ENCODE results near the gene CEP250. TPM values are rescaled to one million over a fixed set of nuclear protein-coding genes. Genes with fewer than 3 reads are reported as not detected.

Gene CEP250
- total RNA-seq, 2 experiments from 2014 or later, result 31.6 to 74.4 TPM

- no TSS peak for BruUV-seq (replicated peaks)
- CTCF ChIA-PET (ENCODE audit: unreplicated experiment), result no interaction called here
- H3K4me2 ChIP-seq (ENCODE audit: low read length), result no peak overlapping the region
Measured at GRCh38 chr20:35559042-35559693, 103.8 kb downstream of the CEP250 start.

GRCh38 chr20:35560105-35560511 is 104.7 kb downstream of the CEP250 start:
- Histone ChIP-seq H3K36me3 (ENCODE audit: insufficient read depth, low read length) (peaks cover 31% of the 10 kb centered on the region; the same call in 1 of the 2 replicates), H3K4me1 (ENCODE audit: insufficient read depth, low read length, poor library complexity, severe bottlenecking) (peaks cover 13% of the 10 kb centered on the region)

More at GRCh38 chr20:35559042-35559693, 103.8 kb downstream of the CEP250 start:
- H3K27ac ChIP-seq (ENCODE audit: low read depth, low read length, poor library complexity, severe bottlenecking), result no peak overlapping the region
- intact Hi-C loops (cut with micrococcal nuclease; ENCODE audit: unreplicated experiment), result no loop called here
- no peak for DNase-seq (ENCODE audit: low spot score)
- H3K4me3 ChIP-seq (ENCODE audit: low read depth, low read length, poor library complexity, severe bottlenecking), result no peak overlapping the region
- no peaks in the 10 kb centered on the region for H3K9me3 ChIP-seq (ENCODE audit: low read length)
- no peak for TF ChIP-seq CTCF (conservative IDR thresholded peaks at IDR 0.05; ENCODE audit: low read length)
- no peak for TF ChIP-seq EZH2phosphoT487 (IDR thresholded peaks at IDR 0.05; ENCODE audit: borderline replicate concordance, low read depth, low read length)
- H2AFZ ChIP-seq (ENCODE audit: low read length), result no peak overlapping the region
- no peaks in the 10 kb centered on the region for H3K9me2 ChIP-seq (ENCODE audit: insufficient read depth, low read length)
- H3K4me1 ChIP-seq (ENCODE audit: insufficient read depth, low read length, poor library complexity, severe bottlenecking), result peaks cover 13% of the 10 kb centered on the region
- H3K79me2 ChIP-seq (ENCODE audit: insufficient read depth, low read depth, low read length), result no peaks in the 10 kb centered on the region
- no peaks in the 10 kb centered on the region for H4K20me1 ChIP-seq (ENCODE audit: insufficient read depth, low read length)
- peaks cover 40% of the 10 kb centered on the region for H3K36me3 ChIP-seq (ENCODE audit: insufficient read depth, low read length)
- POLR2A ChIA-PET, result no interaction called here

More at GRCh38 chr20:35560105-35560511, 104.7 kb downstream of the CEP250 start:
- POLR2A ChIA-PET, result no interaction called here
- intact Hi-C loops (cut with micrococcal nuclease; ENCODE audit: unreplicated experiment), result loop anchor here (10.0 kb wide), 1 partner anchor 105 kb away; the partner anchor contains the start of genes CPNE1 and RBM12
- TF ChIP-seq CTCF (conservative IDR thresholded peaks at IDR 0.05; ENCODE audit: low read length) (no peak), EZH2phosphoT487 (IDR thresholded peaks at IDR 0.05; ENCODE audit: borderline replicate concordance, low read depth, low read length) (no peak)
- Histone ChIP-seq H2AFZ (ENCODE audit: low read length) (no peak overlapping the region), H4K20me1 (ENCODE audit: insufficient read depth, low read length) (no peaks in the 10 kb centered on the region), H3K9me2 (ENCODE audit: insufficient read depth, low read length) (no peaks in the 10 kb centered on the region), H3K27ac (ENCODE audit: low read depth, low read length, poor library complexity, severe bottlenecking) (no peak overlapping the region), H3K9me3 (ENCODE audit: low read length) (no peaks in the 10 kb centered on the region), H3K4me2 (ENCODE audit: low read length) (no peak overlapping the region), H3K4me3 (ENCODE audit: low read depth, low read length, poor library complexity, severe bottlenecking) (no peak overlapping the region), H3K79me2 (ENCODE audit: insufficient read depth, low read depth, low read length) (no peaks in the 10 kb centered on the region)
- BruUV-seq (replicated peaks), result no TSS peak
- CTCF ChIA-PET (ENCODE audit: unreplicated experiment), result interaction anchor here (0.6 kb wide), 1 partner anchor 501 kb away, joined by 3 read pairs; no protein-coding TSS in a partner anchor
- DNase-seq (ENCODE audit: low spot score), result no peak

All from OCI-LY7 (cell line).